HG03175 (cell line): ENCODE data around the gene HNRNPA1.
A peak's percentile ranks its signal among the peaks of the same experiment; 100 is the strongest.
"Not testable (repeated sequence)": the region's sequence is repeated elsewhere in the genome, so short reads cannot be mapped to it uniquely, and the experiment has no call there.

ENCODE experiments used
- ATAC-seq: cut with Tn5 transposase; IDR thresholded peaks from one replicate; pipeline ENCODE4 v1.9.1; 2021; ENCODE audit warnings: mild to moderate bottlenecking, moderate library complexity; ENCODE audit not compliant: unreplicated experiment

Gene HNRNPA1

GRCh38 chr12:54280468-54281260 is at the start of gene HNRNPA1:
Gene HNRNPA1 (plus strand): TSS chr12:54280726. CDS start chr12:54280808, 82 bp downstream.
- peak; percentile 89 for ATAC-seq

GRCh38 chr12:54231269-54231668 is 49.3 kb upstream of the HNRNPA1 start:
- ATAC-seq = not testable (repeated sequence)

GRCh38 chr12:54232790-54233189 is 47.7 kb upstream of the HNRNPA1 start:
- ATAC-seq = no peak

- no peak for ATAC-seq
Measured at GRCh38 chr12:54238531-54238930, 42.0 kb upstream of the HNRNPA1 start.

GRCh38 chr12:54239620-54240019 is 40.9 kb upstream of the HNRNPA1 start:
- no peak for ATAC-seq

- ATAC-seq = no peak
Measured at GRCh38 chr12:54240129-54240528, 40.4 kb upstream of the HNRNPA1 start.

- ATAC-seq = peak; percentile 51
Measured at GRCh38 chr12:54240971-54241588, 39.4 kb upstream of the HNRNPA1 start.

GRCh38 chr12:54246011-54246641 is 34.4 kb upstream of the HNRNPA1 start:
- ATAC-seq = no peak

GRCh38 chr12:54249489-54249888 is 31.0 kb upstream of the HNRNPA1 start:
- ATAC-seq = no peak

GRCh38 chr12:54251667-54252284 is 28.8 kb upstream of the HNRNPA1 start:
- ATAC-seq = no peak

GRCh38 chr12:54253240-54253639 is 27.3 kb upstream of the HNRNPA1 start:
- no peak for ATAC-seq

GRCh38 chr12:54257332-54257731 is 23.2 kb upstream of the HNRNPA1 start:
- no peak for ATAC-seq

- no peak for ATAC-seq
Measured at GRCh38 chr12:54258201-54258681, 22.3 kb upstream of the HNRNPA1 start.

- ATAC-seq = no peak
Measured at GRCh38 chr12:54259194-54260011, 21.1 kb upstream of the HNRNPA1 start.

GRCh38 chr12:54261815-54262402 is 18.6 kb upstream of the HNRNPA1 start:
- no peak for ATAC-seq

- ATAC-seq = no peak
Measured at GRCh38 chr12:54262403-54262925, 18.1 kb upstream of the HNRNPA1 start.

GRCh38 chr12:54265364-54265812 is 15.1 kb upstream of the HNRNPA1 start:
- ATAC-seq = no peak

- no peak for ATAC-seq
Measured at GRCh38 chr12:54266852-54267251, 13.7 kb upstream of the HNRNPA1 start.

- no peak for ATAC-seq
Measured at GRCh38 chr12:54270345-54270744, 10.2 kb upstream of the HNRNPA1 start.

GRCh38 chr12:54272214-54272613 is 8.3 kb upstream of the HNRNPA1 start:
- no peak for ATAC-seq
